Cardiac atrium fibroblast (primary cell): ENCODE measurements around the gene LRRC3B. TPM values are rescaled to one million over a fixed set of nuclear protein-coding genes. Genes with fewer than 3 reads are reported as not detected.

ENCODE experiments used
- total RNA-seq: library from RNA; depleted of rRNA; stranded (reverse); fragments of >200 nt; gene quantifications from 2 replicates; pipeline ENCODE4 v1.2.3, GENCODE V29; 2015

LRRC3B gene
- not detected in 2 replicates for total RNA-seq

DNA sequence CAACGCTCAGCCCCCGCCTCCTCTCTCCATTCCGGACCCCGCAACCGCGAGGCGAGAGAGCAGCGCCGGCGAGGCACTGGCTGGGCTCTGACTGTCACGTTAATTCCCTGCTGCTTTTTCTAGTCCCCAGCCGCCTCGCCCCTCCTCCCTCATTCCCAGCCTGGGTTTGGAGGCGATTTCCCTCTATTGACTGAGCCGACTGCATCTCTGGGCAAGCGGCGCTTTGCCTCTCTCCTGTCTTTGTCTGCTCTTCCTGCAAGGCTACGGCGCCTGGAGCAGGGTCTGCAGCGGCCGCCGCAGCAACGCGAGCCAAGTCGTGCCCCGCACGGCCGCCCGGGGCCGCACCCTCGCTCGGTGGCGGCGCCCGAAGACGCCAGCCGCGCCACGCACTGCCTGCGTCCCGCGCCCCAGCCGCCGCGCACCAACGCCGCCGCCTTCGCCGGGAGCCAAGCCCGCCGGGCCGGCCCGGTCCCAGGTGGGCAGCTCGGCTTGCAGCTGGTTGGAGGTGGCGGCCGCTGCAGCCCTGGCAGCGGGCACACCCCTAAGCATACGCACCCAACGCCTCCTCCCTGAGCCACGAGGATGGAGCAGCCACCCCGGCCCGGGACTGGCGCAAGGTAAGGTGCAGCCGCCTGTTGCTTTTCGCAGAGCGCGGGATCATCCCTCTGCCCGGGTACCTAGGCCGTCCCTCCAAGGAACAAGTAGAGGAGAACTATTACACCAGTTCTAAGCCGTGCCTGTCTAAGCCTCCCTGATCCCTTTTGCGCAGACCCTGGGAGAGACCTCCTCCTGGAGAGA is at the start of gene LRRC3B:
Gene LRRC3B (plus strand): TSS at position 152 of the 798 bp plus-strand sequence. CDS start 86,901 bp downstream, outside the sequence.

